ENCODE data around the gene PHYHD1.

The PHYHD1 gene

DNA sequence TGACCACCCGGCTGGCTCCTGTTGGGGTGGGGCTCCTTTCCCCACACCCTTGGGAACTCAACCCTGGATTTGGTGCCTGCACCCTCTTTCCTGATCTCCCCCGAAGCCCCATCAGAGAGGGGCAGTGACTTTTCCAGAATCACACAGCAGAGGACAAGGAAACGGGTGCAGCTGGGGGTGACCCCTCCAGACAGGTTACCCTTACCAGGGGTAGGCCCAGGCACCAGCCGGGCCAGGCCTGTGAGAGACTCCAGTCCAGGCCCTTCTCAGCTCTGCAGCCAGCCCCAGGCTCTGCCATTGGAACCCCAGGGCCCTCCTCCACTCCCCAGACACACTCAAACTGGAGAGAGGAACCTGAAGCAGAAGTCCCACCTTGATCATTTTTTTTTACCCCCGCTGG, 19.0 kb upstream of the PHYHD1 start:
- no peak for DNase-seq

DNA sequence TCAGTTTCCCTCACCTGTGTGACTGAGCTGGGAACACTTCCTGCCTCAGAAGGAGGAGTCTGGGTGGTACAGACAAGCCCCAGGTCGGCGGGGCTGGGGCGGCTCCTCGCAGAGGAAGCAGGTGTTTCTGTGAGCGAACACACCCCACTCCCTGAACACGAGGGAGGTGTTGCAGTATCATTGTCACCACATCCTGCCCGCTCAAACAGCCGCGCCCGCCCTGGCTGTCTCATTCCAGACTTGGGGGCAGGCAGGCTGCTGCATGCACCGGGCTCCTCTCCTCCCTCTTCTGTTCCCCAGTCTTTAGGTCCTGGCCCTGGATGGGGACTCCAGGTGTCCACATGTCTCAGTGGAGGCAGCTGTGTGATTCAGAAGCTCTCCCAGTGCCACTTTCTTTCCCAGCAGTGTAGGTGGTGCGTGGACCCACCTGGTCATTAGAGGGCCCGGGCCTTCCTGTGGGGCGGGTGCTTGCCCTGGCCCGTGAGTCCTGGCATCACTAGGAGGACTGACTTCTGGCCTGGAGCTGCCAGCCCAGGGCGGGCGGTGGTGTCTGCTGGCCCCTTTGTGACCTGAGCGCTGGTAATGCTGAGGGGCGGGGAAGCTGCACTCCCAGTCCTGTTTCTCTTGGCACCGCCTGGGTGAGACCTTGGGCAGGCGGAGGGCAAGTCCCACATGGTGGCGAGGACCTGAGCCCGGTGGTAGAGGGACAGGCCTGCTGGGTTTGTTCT, 18.3 kb upstream of the PHYHD1 start:
- DNase-seq = peak; percentile 52 to 88 (median 75)

DNA sequence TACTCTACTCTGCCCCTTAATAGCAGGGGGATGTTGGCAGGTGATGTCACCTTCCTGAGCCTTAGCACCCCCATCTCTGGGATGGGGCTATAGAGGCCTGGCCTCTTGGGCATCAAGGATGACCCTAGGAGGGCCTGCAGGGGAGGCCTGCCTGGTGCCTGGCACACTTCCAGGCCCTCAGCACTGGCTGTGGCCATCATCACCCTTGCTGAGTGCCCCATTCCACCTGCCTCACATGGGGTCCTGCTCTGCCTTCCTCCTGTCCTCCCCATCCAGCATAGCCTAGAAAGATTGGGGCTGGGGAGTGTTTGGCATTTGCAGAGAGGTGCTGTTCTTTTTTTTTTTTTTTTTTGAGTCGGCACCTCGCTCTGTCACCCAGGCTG, 17.7 kb upstream of the PHYHD1 start:
- DNase-seq = no peak

DNA sequence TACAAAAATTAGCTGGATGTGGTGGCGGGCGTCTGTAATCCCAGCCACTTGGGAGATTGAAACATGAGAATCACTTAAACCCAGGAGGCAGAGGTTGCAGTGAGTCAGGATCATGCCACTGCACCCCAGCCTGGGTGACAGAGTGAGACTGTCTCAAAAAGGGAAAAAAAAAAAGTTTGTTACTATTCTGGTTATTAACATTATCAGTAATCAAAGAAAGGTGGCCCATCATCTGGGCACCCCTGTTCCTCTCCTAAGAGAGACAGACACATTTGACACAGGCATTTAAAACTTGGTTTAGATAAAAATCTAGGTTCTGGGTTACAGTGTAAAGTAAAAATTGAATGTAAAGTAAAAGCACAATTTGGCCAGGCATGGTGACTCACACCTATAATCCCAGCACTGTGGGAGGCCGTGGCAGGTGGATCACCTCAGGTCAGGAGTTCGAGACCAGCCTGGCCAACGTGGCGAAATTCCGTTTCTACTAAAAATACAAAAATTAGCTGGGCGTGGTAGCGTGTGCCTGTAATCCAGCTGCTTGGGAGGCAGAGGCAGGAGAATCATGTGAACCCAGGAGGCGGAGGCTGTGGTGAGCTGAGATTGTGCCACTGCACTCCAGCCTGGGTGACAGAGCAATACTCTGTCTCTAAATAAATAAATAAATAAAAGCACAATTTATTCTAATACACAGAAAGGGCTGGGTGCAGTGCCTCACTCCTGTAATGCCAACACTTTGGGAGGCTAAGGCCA, 16.7 kb upstream of the PHYHD1 start:
- DNase-seq = no peak

DNA sequence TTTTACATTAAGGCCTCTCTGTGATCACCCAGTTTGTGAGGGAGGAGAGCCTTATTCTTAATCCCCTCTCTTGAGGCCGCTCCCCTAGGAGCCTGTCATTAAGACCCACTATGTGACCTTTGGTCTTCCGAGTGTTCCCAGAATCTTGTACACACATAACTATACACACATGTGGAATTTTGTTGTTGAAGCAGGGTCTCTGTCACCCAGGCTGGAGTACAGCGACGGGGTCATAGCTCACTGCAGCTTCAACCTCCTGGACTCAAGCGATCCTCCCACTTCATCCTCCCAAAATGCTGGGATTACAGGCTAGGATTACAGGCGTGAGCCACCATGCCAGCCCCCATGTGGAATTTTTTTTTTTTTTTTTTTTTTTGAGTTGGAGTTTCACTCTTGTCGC, 14.8 kb upstream of the PHYHD1 start:
- DNase-seq = no peak

DNA sequence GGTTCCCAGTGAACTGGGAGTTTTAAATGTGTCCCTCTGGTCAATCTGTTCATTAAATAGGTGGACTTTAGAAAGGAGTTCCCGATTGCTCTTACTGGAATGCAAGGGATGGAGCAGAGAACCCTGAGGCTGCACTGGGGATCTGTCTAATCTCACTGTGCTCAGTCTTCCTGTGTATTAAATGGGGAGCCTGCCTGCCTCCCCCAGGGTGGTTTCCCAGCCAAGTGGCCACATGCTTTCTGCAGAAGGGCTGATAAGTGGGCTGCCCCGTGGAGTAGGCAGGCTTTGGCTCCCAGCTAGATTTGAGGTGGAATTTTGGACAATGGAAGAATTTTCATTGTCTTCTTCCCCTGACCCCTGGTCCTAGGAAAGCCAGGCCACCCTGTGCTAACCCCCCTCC, 14.0 kb upstream of the PHYHD1 start:
- no peak for DNase-seq

DNA sequence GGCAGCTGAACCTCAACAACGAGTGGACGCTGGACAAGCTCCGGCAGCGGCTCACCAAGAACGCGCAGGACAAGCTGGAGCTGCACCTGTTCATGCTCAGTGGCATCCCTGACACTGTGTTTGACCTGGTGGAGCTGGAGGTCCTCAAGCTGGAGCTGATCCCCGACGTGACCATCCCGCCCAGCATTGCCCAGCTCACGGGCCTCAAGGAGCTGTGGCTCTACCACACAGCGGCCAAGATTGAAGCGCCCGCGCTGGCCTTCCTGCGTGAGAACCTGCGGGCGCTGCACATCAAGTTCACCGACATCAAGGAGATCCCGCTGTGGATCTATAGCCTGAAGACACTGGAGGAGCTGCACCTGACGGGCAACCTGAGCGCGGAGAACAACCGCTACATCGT, 12.4 kb upstream of the PHYHD1 start:
- no peak for DNase-seq

DNA sequence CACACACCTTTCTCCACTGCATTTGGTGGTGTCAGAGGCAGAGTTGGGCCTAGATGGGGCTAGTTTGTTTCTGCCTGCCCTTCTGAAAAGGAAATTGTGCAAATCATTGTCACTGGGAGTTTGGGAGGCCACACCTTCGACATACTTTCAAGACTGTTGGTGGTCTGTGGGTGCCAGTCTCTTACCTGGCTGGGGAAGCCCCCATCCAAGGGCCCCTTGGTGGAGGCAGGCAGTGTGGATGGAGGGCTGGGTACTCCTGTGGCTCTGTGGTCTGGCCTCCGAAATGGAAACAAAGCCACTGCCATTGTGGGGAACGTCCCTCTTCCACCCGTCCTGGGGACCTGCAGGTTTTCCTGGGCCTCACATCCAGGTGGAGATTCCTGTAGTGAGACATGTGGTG, 10.9 kb upstream of the PHYHD1 start:
- DNase-seq = no peak

DNA sequence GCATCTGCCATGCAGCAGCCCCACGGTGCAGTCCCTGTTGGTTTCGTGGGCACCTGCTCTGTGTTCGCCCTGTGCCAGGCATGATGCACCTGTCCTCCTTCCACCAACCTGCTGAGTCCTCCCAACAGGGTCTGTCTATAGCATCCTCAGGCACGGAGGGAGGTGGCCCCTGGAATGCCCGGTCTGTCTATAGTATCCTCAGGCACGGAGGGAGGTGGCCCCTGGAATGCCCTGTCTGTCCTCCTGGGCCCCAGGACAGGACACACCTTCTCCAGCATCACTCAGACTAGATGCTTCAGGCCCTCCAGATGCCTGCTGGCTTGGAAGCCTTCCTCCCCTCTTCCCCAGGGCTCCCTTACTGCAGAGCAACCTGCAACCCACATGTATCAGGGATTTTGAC, 9.9 kb upstream of the PHYHD1 start:
- DNase-seq = no peak

DNA sequence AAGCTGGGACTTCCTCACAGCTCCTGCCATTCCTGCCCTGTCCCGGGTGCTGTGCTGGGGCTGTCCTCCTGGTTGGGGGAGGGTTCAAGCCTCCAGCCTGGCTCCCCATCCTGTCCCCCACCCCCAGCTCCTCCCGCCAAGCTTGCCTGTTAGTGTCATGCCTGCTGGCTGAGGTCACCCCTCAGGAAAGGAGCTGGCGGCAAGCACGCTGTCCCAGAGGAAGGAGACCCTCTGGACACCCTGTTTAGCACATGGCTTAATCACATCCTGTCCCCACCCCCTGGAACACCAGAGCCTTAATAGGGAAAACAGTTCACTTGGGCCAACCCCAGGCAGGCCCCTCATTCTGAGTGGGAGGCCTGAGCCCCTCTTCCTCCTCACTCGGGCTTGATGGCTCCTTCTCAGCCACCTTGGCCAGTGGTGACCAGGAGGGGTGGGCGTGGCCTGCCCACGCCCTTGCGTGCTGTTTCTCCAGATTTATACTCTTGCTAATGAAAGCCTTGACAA, 9.2 kb upstream of the PHYHD1 start:
- DNase-seq = no peak

DNA sequence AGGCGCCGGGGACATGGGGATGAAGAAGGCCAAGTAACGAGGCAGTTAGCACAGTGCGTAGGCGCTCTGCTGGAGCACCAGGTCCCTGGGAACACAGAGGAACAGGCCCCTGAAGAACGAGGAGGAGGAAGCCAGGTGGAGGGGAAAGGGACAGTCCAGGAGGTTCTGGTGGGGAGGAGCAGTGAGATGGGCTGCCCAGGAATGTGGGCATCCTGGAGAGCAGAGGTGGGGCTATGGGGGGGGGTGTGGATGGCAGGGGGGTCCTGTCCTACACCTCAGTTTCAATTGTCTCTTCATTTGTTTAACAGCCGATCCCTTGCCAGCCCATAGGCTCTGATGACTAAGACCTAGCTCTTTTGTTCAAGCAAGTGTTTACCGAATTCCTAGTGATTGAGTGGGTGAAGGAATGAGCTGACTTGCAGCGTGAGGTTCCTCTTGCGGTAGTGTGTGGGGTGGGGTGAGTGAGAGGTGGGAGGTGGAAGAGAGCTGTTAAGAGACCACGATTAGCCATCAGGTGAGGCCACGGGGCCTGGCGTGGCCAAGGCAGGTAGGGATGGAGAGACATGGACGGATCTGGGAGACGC, 8.4 kb upstream of the PHYHD1 start:
- DNase-seq = no peak

DNA sequence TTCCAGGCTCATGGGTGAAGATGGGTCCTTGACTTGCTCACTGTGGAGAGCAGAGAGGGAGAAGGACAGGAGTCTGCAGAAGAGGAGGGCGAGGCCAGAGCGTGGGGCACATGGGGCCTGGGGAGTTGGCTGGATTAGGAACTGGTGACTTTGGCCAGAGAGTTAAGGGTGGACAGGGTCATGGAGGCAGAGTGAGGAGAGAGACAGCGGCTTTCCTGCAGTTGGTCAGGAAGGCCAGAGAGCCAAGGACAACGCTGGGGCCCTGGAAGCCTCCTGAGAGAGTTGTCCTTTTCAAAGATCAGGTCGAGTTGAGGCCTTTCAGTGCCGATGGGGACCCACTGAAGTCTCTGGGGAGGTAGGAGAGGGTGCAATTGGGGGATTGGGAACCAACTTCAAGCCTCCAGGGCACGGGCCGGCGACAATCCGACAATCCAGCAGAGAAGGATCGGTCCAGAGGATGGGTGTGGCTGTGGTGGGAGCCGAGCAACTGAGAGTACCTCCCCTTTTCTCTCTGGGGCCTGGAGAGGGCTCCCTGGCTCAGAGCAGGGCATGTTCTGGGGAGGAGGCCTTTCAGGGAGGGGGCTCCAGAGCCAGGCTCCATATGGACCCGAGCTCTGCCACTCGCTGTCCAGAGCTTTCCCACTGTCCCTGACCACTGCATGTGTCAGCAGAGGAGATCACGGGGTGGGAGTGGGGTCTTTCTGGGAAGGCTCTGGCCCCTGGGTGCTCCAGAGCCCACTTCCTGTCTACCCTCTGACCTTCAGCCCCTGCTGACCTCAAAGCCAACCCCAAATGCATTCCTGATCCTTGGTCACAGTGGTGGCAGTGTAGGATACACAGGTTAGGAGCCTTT, 7.5 kb upstream of the PHYHD1 start:
- no peak for DNase-seq

DNA sequence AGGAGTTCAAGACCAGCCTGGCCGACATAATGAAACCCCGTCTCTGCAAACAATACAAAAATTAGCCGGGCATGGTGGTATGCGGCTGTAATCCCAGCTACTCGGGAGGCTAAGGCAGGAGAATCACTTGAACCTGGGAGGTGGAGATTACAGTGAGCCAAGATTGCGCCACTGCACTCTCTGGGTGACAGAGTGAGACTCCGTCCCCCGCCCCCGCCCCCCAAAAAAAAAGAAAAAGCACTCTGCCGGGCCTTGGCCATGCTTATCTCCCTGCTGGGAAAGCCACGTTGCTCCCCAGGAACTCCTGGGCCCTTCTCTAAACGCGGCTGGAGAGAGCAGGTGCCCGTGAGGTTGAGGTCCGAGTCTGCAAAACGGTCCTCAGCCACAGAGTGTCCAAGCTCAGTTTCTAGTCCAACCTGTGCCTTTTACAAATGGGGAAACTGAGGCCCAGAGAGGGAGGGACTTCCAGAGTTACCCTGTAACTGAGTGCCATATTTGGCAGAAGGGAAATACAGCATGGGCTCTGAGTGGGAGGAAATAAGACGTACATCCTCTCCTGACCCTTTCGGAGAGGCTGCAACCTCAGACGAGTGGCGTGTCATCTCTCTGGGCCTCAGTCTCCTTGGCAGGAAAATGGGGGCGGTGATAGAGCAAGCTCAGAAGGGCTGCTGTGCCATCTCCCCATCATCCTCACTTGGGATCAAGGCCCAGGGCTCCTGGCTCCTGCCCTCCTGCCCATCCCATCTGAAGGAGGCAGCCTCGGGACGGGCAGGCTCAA, 6.6 kb upstream of the PHYHD1 start:
- no peak for DNase-seq

DNA sequence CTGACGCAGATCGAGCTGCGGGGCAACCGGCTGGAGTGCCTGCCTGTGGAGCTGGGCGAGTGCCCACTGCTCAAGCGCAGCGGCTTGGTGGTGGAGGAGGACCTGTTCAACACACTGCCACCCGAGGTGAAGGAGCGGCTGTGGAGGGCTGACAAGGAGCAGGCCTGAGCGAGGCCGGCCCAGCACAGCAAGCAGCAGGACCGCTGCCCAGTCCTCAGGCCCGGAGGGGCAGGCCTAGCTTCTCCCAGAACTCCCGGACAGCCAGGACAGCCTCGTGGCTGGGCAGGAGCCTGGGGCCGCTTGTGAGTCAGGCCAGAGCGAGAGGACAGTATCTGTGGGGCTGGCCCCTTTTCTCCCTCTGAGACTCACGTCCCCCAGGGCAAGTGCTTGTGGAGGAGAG, 4.6 kb upstream of the PHYHD1 start:
- no peak for DNase-seq

DNA sequence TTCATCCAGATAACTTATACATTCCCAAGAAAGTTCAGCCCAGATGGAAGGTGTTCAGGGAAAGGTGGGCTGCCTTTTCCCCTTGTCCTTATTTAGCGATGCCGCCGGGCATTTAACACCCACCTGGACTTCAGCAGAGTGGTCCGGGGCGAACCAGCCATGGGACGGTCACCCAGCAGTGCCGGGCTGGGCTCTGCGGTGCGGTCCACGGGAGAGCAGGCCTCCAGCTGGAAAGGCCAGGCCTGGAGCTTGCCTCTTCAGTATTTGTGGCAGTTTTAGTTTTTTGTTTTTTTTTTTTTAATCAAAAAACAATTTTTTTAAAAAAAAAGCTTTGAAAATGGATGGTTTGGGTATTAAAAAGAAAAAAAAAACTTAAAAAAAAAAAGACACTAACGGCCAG, 4.0 kb upstream of the PHYHD1 start:
- DNase-seq = no peak

DNA sequence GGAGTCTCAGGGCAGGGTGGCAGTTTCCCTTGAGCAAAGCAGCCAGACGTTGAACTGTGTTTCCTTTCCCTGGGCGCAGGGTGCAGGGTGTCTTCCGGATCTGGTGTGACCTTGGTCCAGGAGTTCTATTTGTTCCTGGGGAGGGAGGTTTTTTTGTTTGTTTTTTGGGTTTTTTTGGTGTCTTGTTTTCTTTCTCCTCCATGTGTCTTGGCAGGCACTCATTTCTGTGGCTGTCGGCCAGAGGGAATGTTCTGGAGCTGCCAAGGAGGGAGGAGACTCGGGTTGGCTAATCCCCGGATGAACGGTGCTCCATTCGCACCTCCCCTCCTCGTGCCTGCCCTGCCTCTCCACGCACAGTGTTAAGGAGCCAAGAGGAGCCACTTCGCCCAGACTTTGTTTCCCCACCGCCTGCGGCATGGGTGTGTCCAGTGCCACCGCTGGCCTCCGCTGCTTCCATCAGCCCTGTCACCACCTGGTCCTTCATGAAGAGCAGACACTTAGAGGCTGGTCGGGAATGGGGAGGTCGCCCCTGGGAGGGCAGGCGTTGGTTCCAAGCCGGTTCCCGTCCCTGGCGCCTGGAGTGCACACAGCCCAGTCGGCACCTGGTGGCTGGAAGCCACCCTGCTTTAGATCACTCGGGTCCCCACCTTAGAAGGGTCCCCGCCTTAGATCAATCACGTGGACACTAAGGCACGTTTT, 3.5 kb upstream of the PHYHD1 start:
- no peak for DNase-seq

DNA sequence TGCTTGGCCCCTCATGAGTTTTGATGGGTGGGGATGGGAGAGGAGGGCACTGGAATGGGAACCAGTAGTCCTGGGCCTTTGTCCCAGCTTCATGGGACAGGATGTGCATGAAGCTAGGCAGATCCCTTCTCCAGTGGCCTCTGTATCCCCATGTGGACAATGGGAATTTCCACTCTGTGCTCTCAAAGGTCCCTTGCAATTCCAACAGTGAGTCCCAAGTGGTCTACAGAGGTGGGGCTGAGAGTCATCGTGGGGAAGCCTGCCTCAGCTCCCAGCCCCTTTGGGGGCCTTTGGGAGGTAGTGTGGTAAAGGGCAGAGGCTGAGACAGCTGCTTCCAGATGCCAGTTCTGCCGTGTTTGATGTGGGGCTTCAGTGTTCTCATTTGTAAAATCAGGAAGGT, 1.9 kb upstream of the PHYHD1 start:
- no peak for DNase-seq

DNA sequence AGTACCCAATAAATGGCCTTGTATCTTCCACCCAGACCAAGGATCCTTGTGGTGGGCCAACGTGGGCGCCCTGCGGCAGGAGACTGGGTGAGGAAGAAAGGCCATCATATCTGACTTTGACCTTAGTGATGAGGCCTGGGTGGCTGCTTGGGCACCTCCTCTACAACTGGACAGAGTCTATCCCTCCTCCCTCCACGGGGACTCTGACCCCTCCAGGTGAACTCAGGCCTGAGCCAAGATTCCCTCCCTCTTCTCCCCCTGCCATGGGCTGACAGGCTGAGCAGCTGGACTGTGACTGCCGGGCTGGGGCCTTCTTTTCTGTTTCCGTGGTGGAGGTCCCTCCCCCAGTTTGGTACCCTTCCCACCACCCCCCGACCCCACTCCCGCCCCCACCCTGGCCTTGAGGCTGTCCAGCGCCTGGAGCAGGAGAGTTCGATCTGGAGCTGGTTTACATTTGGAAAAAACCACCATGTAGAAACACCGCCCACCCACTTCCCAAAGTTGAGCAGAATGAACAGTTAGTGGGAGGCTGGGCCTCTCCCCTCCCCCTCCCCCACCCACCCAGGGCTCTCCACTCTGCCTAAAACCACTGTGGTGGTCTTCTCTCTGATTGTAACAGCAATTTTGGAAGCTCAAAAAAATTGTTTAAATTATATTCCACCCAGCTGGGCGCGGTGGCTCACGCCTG, 1.2 kb upstream of the PHYHD1 start:
- no peak for DNase-seq

DNA sequence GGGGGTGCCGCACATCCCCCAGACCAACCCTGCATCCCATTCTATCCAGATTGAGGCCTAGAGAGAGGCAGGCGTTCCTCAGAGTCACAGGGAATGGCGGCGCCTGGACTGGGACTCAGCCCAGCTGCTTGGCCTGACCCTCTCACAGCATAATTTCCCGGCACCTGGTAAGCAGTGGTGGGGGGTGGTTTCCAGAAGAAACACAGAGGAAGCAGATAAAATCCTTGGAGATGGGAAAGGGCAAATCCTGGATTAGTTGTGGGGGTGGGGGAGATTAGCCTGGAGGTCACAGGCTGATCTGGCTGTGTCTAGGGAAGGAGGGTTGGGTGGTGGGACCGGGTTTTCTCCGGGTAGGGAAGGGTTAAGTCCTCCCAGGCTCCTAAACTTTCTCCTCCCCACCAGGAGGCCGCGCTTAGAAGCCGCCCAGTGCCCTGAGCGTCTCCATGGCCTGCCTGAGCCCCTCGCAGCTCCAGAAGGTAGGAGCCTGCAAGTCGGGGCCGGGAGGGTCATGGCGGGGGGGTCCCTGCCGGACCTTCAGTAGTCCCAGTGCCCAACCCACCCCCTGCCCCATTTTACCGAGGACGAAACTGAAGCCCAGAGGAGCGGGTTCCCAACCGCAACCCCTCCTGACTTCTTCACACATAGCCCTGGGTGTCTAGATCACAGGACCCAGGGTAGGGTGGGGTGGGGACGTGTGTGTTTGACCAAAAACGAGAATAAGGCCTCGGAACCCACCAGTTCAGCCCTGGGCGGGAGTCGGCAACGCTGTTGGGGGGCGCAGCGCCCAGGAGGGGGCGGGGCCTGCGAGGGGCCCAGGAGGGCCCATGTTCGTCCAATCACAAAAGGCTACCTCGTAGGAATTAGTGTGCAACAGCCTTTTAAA, 1.3 kb downstream of the PHYHD1 start:
- no peak for DNase-seq

DNA sequence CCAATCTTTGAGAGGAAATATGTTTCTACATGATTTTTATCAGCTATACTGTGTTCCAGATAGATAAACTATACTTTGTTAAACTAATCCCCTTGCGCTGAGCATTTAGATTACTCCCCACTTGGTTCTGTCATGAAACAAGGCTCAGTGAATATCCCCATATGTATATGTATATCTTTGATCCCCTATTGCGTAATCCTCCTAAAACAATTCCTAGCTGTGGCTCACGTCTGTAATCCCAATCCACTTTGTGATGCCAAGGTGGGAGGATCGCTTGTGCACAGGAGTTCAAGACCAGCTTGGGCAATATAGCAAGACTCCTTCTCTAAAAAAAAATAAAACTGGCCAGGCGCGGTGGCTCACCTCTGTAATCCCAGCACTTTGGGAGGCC, 2.7 kb downstream of the PHYHD1 start:
- no peak for DNase-seq

All from activated CD4-positive, CD25-positive, alpha-beta regulatory T cell (primary cell).